Medulla oblongata (tissue), 1 donor: ENCODE data around the gene SH3RF1.
A peak's percentile ranks its signal among the peaks of the same experiment; 100 is the strongest.

Experiments
- DNase-seq: peaks from one replicate; pipeline ENCODE4 v3.0.0-alpha.2; 2015; ENCODE audit errors: extremely low spot score

The SH3RF1 gene

GRCh38 chr4:169164669-169165415 lies 105.9 kb downstream of the SH3RF1 start:
- no peak for DNase-seq

GRCh38 chr4:169163947-169164668 lies 106.6 kb downstream of the SH3RF1 start:
- no peak for DNase-seq

GRCh38 chr4:169163495-169163894 lies 107.3 kb downstream of the SH3RF1 start:
- DNase-seq, result no peak

GRCh38 chr4:169160825-169161224 lies 109.9 kb downstream of the SH3RF1 start:
- DNase-seq, result peak; percentile 27

- no peak for DNase-seq
Observed at GRCh38 chr4:169159624-169160171, 111.1 kb downstream of the SH3RF1 start.

GRCh38 chr4:169158861-169159260 lies 111.9 kb downstream of the SH3RF1 start:
- DNase-seq, result no peak

GRCh38 chr4:169158046-169158445 lies 112.7 kb downstream of the SH3RF1 start:
- DNase-seq, result no peak

- no peak for DNase-seq
Observed at GRCh38 chr4:169156392-169156791, 114.4 kb downstream of the SH3RF1 start.

- DNase-seq, result no peak
Observed at GRCh38 chr4:169154121-169154520, 116.6 kb downstream of the SH3RF1 start.

- no peak for DNase-seq
Observed at GRCh38 chr4:169153481-169154087, 117.2 kb downstream of the SH3RF1 start.

GRCh38 chr4:169152899-169153298 lies 117.9 kb downstream of the SH3RF1 start:
- no peak for DNase-seq

- no peak for DNase-seq
Observed at GRCh38 chr4:169152098-169152497, 118.7 kb downstream of the SH3RF1 start.

- no peak for DNase-seq
Observed at GRCh38 chr4:169151671-169152070, 119.1 kb downstream of the SH3RF1 start.

- DNase-seq, result no peak
Observed at GRCh38 chr4:169150806-169151205, 120.0 kb downstream of the SH3RF1 start.

- DNase-seq, result no peak
Observed at GRCh38 chr4:169148885-169149284, 121.9 kb downstream of the SH3RF1 start.

- no peak for DNase-seq
Observed at GRCh38 chr4:169147191-169147590, 123.6 kb downstream of the SH3RF1 start.

- no peak for DNase-seq
Observed at GRCh38 chr4:169144061-169144600, 126.6 kb downstream of the SH3RF1 start.

GRCh38 chr4:169143335-169143734 lies 127.4 kb downstream of the SH3RF1 start:
- no peak for DNase-seq

- DNase-seq, result no peak
Observed at GRCh38 chr4:169142906-169143305, 127.8 kb downstream of the SH3RF1 start.

GRCh38 chr4:169142391-169142790 lies 128.4 kb downstream of the SH3RF1 start:
- DNase-seq, result no peak

GRCh38 chr4:169139021-169139420 lies 131.7 kb downstream of the SH3RF1 start:
- no peak for DNase-seq

GRCh38 chr4:169137558-169137920 lies 133.2 kb downstream of the SH3RF1 start:
- no peak for DNase-seq
